ENCODE data around the gene MALRD1.

DNA sequence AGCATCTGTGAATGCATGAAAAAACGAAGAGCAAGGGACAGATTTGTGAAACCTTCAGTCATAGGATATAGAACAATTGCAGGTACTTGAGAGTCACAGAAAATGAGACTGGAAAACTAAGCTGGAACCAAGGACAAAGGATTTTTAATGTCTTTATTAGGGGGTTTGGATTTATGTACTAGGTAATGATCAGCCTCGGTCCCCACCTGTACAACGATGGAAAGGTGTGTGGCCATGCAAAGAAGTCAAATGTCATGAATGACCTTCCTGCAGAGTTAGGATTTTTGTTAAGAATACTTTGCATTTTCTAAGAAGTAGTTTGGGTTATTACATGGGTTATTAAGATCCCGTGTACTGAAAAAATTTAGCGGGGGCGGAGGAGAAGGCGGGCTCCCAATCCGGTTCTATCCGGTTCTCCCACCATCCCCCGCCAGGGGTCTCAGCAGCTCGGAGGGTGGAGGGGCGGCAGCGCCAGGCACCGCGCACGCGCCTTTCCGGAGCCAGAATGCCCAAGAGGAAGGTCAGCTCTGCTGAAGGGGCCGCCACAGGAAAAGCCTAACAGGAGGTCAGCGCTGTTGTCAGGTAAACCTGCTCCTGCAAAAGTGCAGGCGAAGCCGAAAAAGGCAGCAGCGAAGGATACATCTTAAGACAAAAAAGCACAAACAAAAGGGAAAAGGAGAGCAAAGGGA, 440.1 kb downstream of the MALRD1 start:
- TF ChIP-seq, protein P1, sequence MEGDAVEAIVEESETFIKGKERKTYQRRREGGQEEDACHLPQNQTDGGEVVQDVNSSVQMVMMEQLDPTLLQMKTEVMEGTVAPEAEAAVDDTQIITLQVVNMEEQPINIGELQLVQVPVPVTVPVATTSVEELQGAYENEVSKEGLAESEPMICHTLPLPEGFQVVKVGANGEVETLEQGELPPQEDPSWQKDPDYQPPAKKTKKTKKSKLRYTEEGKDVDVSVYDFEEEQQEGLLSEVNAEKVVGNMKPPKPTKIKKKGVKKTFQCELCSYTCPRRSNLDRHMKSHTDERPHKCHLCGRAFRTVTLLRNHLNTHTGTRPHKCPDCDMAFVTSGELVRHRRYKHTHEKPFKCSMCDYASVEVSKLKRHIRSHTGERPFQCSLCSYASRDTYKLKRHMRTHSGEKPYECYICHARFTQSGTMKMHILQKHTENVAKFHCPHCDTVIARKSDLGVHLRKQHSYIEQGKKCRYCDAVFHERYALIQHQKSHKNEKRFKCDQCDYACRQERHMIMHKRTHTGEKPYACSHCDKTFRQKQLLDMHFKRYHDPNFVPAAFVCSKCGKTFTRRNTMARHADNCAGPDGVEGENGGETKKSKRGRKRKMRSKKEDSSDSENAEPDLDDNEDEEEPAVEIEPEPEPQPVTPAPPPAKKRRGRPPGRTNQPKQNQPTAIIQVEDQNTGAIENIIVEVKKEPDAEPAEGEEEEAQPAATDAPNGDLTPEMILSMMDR (IDR thresholded peaks at IDR 0.05), result no peak
- no peak for TF ChIP-seq POLR2A (IDR thresholded peaks at IDR 0.05)

Measured in right lobe of liver (tissue), 4 donors.